SK-N-SH (cell line): ENCODE data around the gene B4GALNT4. TPM values are rescaled to one million over a fixed set of nuclear protein-coding genes. Genes with fewer than 3 reads are reported as not detected.
"Not testable (repeated sequence)": the region's sequence is repeated elsewhere in the genome, so short reads cannot be mapped to it uniquely, and the experiment has no call there.

Experiments used
- CTCF ChIA-PET: fragments of 300-600, 350-600 bp; formaldehyde crosslinking; extraction: SDS; loops from one replicate; lab custom pipeline; 2021; lab: Yijun Ruan, JAX
- POLR2A ChIA-PET: fragments of 350-600 bp; sonication (Branson Sonifier 250); formaldehyde crosslinking; extraction: SDS; loops from one replicate; lab custom pipeline; 2020; ENCODE audit warnings: antibody characterized with exemption, inconsistent platforms; lab: Yijun Ruan, JAX
- DNase-seq: peaks from one replicate; pipeline ENCODE4 v3.0.0; 2012
- H2AFZ ChIP-seq: fragments of 200-600 bp; sonication (generic); 2 replicates; pipeline ENCODE4 v1.8.1; 2016; ENCODE audit warnings: antibody characterized with exemption, mild to moderate bottlenecking, low read depth
- H3F3A ChIP-seq: fragments of 200-600 bp; sonication (generic); replicated peaks from 2 replicates; pipeline ENCODE3; 2016; ENCODE audit warnings: antibody characterized with exemption, mild to moderate bottlenecking; ENCODE audit not compliant: insufficient read depth
- H3K27ac ChIP-seq, 2 experiments: fragments of 200-500 bp in 1 of 2; fragments of 200-600 bp in 1 of 2; sonication (Bioruptor generic) in 1 of 2; sonication (generic), shearing (Covaris generic) in 1 of 2; 2 replicates each; pipeline versions ENCODE4 v1.5.1 to v1.6.1; 2014 to 2016; ENCODE audit warnings: low read depth in 2 of 2, inconsistent platforms in 1 of 2, low read length in 1 of 2, mild to moderate bottlenecking in 1 of 2, mixed read lengths in 1 of 2
- H3K27me3 ChIP-seq: fragments of 200-600 bp; sonication (generic), shearing (Covaris generic); 2 replicates; pipeline ENCODE4 v1.6.1; 2016; ENCODE audit warnings: mixed run types; ENCODE audit not compliant: insufficient read depth
- H3K36me3 ChIP-seq, 2 experiments: fragments of 200-500 bp in 1 of 2; fragments of 200-600 bp in 1 of 2; sonication (Bioruptor generic) in 1 of 2; sonication (generic) in 1 of 2; replicated peaks in 1 of 2; 2 replicates each; pipeline versions ENCODE3 to v1.5.1; 2014 to 2016; ENCODE audit warnings: low read length in 1 of 2, mild to moderate bottlenecking in 1 of 2; ENCODE audit not compliant: insufficient read depth in 2 of 2, control insufficient read depth in 1 of 2
- H3K4me1 ChIP-seq, 2 experiments: fragments of 200-500 bp in 1 of 2; fragments of 200-600 bp in 1 of 2; sonication (Bioruptor generic) in 1 of 2; sonication (generic), shearing (Covaris generic) in 1 of 2; 2 replicates each; pipeline versions ENCODE4 v1.5.1 to v1.6.1; 2014 to 2016; ENCODE audit warnings: low read depth in 1 of 2, low read length in 1 of 2, mixed run types in 1 of 2; ENCODE audit not compliant: insufficient read depth in 2 of 2, control insufficient read depth in 1 of 2
- H3K4me2 ChIP-seq: fragments of 200-600 bp; sonication (generic), shearing (Covaris generic); 2 replicates; pipeline ENCODE4 v1.6.1; 2017; ENCODE audit warnings: mixed run types
- H3K4me3 ChIP-seq, 2 experiments: fragments of 200-500 bp in 1 of 2; fragments of 200-600 bp in 1 of 2; sonication (Bioruptor generic) in 1 of 2; sonication (generic), shearing (Covaris generic) in 1 of 2; 2 replicates each; pipeline versions ENCODE4 v1.5.1 to v1.8.1; 2014 to 2016; ENCODE audit warnings: low read depth in 2 of 2, inconsistent platforms in 1 of 2, low read length in 1 of 2, mild to moderate bottlenecking in 1 of 2, mixed read lengths in 1 of 2, moderate library complexity in 1 of 2
- H3K79me2 ChIP-seq: fragments of 200-600 bp; sonication (generic); 2 replicates; pipeline ENCODE4 v1.8.1; 2017; ENCODE audit warnings: mild to moderate bottlenecking; ENCODE audit not compliant: insufficient read depth
- H3K9ac ChIP-seq: fragments of 200-600 bp; sonication (generic); 2 replicates; pipeline ENCODE4 v1.6.1; 2017; ENCODE audit warnings: mixed run types
- H3K9me2 ChIP-seq: fragments of 200-600 bp; sonication (generic); 2 replicates; pipeline ENCODE4 v1.6.1; 2017; ENCODE audit warnings: mixed run types
- H3K9me3 ChIP-seq: fragments of 200-600 bp; sonication (generic); 2 replicates; pipeline ENCODE4 v1.6.1; 2017; ENCODE audit warnings: mixed run types, mild to moderate bottlenecking, moderate library complexity
- H4K20me1 ChIP-seq: fragments of 200-600 bp; sonication (generic); 2 replicates; pipeline ENCODE4 v1.6.1; 2017; ENCODE audit warnings: mild to moderate bottlenecking, mixed run types; ENCODE audit not compliant: insufficient read depth
- FOXJ3 ChIP-seq: sonication (generic); formaldehyde crosslinking; IDR thresholded peaks from 2 replicates; pipeline ENCODE4 v1.5.1; 2020; ENCODE audit warnings: mild to moderate bottlenecking, missing genetic modification reagents
- FOXM1 ChIP-seq: IDR thresholded peaks from 2 replicates; pipeline ENCODE4 v1.4.0; 2012; ENCODE audit warnings: low read depth, mild to moderate bottlenecking
- GABPA ChIP-seq: IDR thresholded peaks from 2 replicates; pipeline ENCODE4 v1.4.0; 2012; ENCODE audit warnings: low read depth, mild to moderate bottlenecking
- NFIC ChIP-seq: IDR thresholded peaks from 2 replicates; pipeline ENCODE4 v1.4.0; 2012; ENCODE audit warnings: borderline replicate concordance
- POLR2AphosphoS5 ChIP-seq: IDR thresholded peaks from 2 replicates; pipeline ENCODE4 v1.6.1; 2012; ENCODE audit warnings: low read depth, low read length
- SMC3 ChIP-seq: IDR thresholded peaks from 2 replicates; pipeline ENCODE4 v1.6.1; 2012; ENCODE audit warnings: low read depth, low read length, improper control_type of control experiment
- WGBS: methylation state at CpG from one replicate; pipeline ENCODE4 v1.1.6; 2017; ENCODE audit warnings: low lambda C conversion rate; 5-methylcytosine and 5-hydroxymethylcytosine counted together
- polyA plus RNA-seq, 3 experiments: library from polyadenylated mRNA; depleted of rRNA; stranded (reverse); fragments of >200 nt; gene quantifications; 2 replicates each; pipeline ENCODE4 v1.2.3, GENCODE V29; 2012
- TF ChIP-seq, protein P1 (sequence below): IDR thresholded peaks from 2 replicates; pipeline ENCODE4; 2012
- TF ChIP-seq, protein P2 (sequence below): fragments of 200-600 bp; sonication (generic); IDR thresholded peaks from 2 replicates; pipeline ENCODE4 v1.6.1; 2017; ENCODE audit warnings: antibody characterized with exemption, mild to moderate bottlenecking, moderate library complexity
- TF ChIP-seq, protein P3 (sequence below): IDR thresholded peaks from 2 replicates; pipeline ENCODE4 v1.6.1; 2012; ENCODE audit warnings: mild to moderate bottlenecking, low read depth, low read length, moderate library complexity

Gene B4GALNT4
- polyA plus RNA-seq, 1 of the 3 experiments (the other 2 are of a cell fraction) = 66.7 TPM

DNA sequence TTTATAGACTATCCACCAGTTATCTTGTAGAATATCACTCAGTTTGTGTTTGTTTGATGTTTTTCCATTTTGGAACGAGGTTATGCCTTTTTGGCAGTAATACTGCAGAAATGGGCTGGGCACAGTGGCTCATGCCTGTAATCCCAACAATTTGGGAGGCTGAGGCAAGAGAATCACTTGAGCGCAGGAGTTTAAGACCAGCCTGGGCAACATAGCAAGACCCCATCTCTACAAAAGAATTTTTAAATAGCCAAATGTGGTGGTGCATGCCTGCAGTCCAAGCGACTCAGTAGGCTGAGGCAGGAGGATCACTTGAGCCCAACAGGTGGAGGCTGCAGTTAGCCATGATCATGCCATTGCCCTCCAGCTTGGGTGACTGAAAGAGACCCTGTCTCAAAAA, 22.8 kb upstream of the B4GALNT4 start (continued):
- no peak for TF ChIP-seq GABPA
- TF ChIP-seq, protein P1, sequence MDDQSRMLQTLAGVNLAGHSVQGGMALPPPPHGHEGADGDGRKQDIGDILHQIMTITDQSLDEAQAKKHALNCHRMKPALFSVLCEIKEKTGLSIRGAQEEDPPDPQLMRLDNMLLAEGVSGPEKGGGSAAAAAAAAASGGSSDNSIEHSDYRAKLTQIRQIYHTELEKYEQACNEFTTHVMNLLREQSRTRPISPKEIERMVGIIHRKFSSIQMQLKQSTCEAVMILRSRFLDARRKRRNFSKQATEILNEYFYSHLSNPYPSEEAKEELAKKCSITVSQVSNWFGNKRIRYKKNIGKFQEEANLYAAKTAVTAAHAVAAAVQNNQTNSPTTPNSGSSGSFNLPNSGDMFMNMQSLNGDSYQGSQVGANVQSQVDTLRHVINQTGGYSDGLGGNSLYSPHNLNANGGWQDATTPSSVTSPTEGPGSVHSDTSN = no peak
- no peak for TF ChIP-seq FOXM1
- no peak for TF ChIP-seq FOXJ3 (CRISPR knock-in tag)

DNA sequence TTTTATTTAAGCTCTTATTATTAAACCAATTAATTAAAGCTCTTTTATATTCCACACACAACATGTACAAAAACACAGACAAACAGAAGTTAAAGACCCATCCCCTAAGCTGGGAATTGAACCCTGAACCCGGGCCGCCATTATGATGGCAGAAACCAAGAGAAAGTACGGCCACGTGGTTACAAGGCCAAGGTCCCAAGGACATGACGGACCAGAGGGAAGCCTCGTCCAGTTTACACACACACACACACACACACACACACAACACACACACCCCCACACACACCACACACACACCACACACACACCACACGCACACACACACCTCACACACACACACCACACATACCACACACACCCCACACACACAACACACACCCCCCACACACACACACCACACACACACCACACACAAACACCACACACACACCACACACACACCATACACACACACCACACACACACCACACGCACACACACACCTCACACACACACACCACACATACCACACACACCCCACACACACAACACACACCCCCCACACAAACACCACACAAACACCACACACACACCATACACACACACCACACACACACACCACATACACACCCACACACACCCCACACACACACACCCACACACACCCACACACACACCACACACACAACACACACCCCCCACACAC, 19.9 kb upstream of the B4GALNT4 start:
- H3F3A ChIP-seq, POLR2A ChIA-PET, H3K9me3 ChIP-seq, H3K4me1 ChIP-seq, H3K36me3 ChIP-seq, H3K27me3 ChIP-seq, H3K9me2 ChIP-seq, H4K20me1 ChIP-seq, H3K4me3 ChIP-seq, H3K4me2 ChIP-seq, H3K27ac ChIP-seq, H2AFZ ChIP-seq, H3K9ac ChIP-seq, H3K79me2 ChIP-seq, DNase-seq: not testable (repeated sequence)
- CTCF ChIA-PET = interaction anchor here (0.6 to 0.9 kb wide), 2 partner anchors 99 kb away, joined by 3 to 4 read pairs; no protein-coding TSS in a partner anchor
- WGBS = 84% methylated on average over 8 of the region's 8 CpGs

DNA sequence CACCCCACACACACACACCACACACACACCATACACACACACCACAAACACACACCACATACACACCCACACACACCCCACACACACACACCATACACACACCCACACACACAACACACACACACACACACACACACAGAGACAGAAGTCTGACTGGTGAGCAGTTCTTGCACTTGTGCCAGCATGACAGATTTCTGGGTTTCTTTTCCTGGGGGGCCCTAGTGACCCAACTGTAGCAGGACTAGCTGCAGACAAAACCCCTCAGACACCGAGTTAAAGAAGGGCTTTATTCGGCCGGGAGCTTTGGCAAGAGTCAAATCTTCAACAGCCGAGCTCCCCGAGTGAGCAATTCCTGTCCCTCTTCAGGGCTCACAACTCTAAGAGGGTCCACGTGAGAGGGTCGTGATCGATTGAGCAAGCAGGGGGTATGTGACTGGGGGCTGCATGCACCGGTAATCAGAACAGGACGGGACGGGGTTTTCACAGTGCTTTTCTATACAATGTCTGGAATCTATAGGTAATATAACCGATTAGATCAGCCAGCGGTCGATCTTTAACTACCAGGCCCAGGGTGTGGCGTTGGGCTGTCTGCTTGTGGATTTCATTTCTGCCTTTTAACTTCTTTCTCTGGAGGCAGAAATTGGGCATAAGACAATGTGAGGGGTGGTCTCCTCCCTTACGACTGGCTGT, 19.1 kb upstream of the B4GALNT4 start:
- H3K27me3 ChIP-seq, H2AFZ ChIP-seq, CTCF ChIA-PET: not testable (repeated sequence)

DNA sequence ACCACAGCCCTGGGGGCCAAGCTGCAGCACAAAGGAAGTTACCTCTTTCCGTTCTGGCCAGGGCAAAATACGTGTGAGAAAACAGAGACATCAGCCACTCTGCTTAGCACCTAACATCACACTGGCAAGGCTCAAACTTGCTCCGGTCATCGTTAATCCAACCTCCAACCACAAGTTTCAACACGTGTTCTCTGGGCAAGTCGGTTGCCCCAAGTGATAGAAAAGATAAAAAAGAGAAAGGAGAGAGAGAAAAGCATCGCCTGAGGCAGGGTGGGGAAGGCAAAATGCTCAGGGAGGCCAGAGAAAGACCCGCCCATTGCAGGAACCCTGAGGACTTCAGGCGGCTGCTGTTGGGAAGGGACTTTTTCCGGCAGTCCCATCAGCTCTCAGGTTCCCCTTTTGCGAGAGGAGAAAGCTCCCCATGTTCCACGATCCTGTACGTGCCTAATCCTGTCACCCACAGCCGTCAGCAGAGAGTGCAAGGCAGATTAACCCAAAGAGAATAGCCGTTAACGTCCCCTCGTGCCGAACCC, 18.5 kb upstream of the B4GALNT4 start:
- Histone ChIP-seq H3K9me3 (no peaks in the 10 kb centered on the region), H3K4me2 (no peak overlapping the region), H3K27me3 (no peaks in the 10 kb centered on the region), H2AFZ (no peak overlapping the region), H3K9ac (no peak overlapping the region), H3K4me3 (no peak overlapping the region), H3K9me2 (no peaks in the 10 kb centered on the region), H3K4me1 (peaks cover 7% of the 10 kb centered on the region in 2 experiments; a peak in 3 of 4 replicates), H3K36me3 (no peaks in the 10 kb centered on the region), H3F3A (no peaks in the 10 kb centered on the region), H4K20me1 (no peaks in the 10 kb centered on the region), H3K27ac (no peak overlapping the region), H3K79me2 (no peaks in the 10 kb centered on the region)
- DNase-seq = no peak
- ChIA-PET CTCF (interaction anchor here (0.6 kb wide), 1 partner anchor 8 kb away, joined by 3 read pairs; no protein-coding TSS in a partner anchor), POLR2A (no interaction called here)
- 82% methylated on average over 17 of the region's 18 CpGs for WGBS
- TF ChIP-seq, protein P2, sequence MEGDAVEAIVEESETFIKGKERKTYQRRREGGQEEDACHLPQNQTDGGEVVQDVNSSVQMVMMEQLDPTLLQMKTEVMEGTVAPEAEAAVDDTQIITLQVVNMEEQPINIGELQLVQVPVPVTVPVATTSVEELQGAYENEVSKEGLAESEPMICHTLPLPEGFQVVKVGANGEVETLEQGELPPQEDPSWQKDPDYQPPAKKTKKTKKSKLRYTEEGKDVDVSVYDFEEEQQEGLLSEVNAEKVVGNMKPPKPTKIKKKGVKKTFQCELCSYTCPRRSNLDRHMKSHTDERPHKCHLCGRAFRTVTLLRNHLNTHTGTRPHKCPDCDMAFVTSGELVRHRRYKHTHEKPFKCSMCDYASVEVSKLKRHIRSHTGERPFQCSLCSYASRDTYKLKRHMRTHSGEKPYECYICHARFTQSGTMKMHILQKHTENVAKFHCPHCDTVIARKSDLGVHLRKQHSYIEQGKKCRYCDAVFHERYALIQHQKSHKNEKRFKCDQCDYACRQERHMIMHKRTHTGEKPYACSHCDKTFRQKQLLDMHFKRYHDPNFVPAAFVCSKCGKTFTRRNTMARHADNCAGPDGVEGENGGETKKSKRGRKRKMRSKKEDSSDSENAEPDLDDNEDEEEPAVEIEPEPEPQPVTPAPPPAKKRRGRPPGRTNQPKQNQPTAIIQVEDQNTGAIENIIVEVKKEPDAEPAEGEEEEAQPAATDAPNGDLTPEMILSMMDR = no peak
- TF ChIP-seq POLR2AphosphoS5 (no peak), SMC3 (no peak), NFIC (no peak)
- TF ChIP-seq, protein P3, sequence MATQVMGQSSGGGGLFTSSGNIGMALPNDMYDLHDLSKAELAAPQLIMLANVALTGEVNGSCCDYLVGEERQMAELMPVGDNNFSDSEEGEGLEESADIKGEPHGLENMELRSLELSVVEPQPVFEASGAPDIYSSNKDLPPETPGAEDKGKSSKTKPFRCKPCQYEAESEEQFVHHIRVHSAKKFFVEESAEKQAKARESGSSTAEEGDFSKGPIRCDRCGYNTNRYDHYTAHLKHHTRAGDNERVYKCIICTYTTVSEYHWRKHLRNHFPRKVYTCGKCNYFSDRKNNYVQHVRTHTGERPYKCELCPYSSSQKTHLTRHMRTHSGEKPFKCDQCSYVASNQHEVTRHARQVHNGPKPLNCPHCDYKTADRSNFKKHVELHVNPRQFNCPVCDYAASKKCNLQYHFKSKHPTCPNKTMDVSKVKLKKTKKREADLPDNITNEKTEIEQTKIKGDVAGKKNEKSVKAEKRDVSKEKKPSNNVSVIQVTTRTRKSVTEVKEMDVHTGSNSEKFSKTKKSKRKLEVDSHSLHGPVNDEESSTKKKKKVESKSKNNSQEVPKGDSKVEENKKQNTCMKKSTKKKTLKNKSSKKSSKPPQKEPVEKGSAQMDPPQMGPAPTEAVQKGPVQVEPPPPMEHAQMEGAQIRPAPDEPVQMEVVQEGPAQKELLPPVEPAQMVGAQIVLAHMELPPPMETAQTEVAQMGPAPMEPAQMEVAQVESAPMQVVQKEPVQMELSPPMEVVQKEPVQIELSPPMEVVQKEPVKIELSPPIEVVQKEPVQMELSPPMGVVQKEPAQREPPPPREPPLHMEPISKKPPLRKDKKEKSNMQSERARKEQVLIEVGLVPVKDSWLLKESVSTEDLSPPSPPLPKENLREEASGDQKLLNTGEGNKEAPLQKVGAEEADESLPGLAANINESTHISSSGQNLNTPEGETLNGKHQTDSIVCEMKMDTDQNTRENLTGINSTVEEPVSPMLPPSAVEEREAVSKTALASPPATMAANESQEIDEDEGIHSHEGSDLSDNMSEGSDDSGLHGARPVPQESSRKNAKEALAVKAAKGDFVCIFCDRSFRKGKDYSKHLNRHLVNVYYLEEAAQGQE = no peak
- TF ChIP-seq, protein P1 = no peak

More for the DNA sequence above, 19.1 kb upstream of the B4GALNT4 start:
- H3K9ac ChIP-seq, H3K27ac ChIP-seq, H3K9me2 ChIP-seq, H3K4me3 ChIP-seq, POLR2A ChIA-PET, H3K9me3 ChIP-seq, H3K79me2 ChIP-seq, DNase-seq, H3K4me1 ChIP-seq, H3K36me3 ChIP-seq, H3F3A ChIP-seq, H4K20me1 ChIP-seq, H3K4me2 ChIP-seq: not testable (repeated sequence)
- WGBS = 90% methylated on average over 12 of the region's 16 CpGs
